Stimulated activated CD4-positive, alpha-beta T cell treated with anti-CD3 and anti-CD28 coated beads, Interleukin-1b, Interleukin-23, amount 100 ng/mL, for 1 hour (primary cell): ENCODE results near the gene INPP5A.
"Not testable (repeated sequence)": the region's sequence is repeated elsewhere in the genome, so short reads cannot be mapped to it uniquely, and the experiment has no call there.

Experiments
- DNase-seq, 2 donors: peaks; one replicate each; pipeline ENCODE4 v3.0.0-alpha.2; 2020; ENCODE audit warnings: low read depth in 2 of 2

The INPP5A gene

GRCh38 chr10:132810807-132811700 is 273.5 kb downstream of the INPP5A start:
- no peak for DNase-seq

GRCh38 chr10:132811891-132812481 is 274.4 kb downstream of the INPP5A start:
- no peak for DNase-seq

- DNase-seq: no peak
Measured at GRCh38 chr10:132812520-132812919, 274.9 kb downstream of the INPP5A start.

- no peak for DNase-seq
Measured at GRCh38 chr10:132813001-132813401, 275.4 kb downstream of the INPP5A start.

- no peak for DNase-seq
Measured at GRCh38 chr10:132813560-132814468, 276.2 kb downstream of the INPP5A start.

- no peak for DNase-seq
Measured at GRCh38 chr10:132814469-132814856, 276.9 kb downstream of the INPP5A start.

GRCh38 chr10:132815168-132815857 is 277.7 kb downstream of the INPP5A start:
- no peak for DNase-seq

DNA sequence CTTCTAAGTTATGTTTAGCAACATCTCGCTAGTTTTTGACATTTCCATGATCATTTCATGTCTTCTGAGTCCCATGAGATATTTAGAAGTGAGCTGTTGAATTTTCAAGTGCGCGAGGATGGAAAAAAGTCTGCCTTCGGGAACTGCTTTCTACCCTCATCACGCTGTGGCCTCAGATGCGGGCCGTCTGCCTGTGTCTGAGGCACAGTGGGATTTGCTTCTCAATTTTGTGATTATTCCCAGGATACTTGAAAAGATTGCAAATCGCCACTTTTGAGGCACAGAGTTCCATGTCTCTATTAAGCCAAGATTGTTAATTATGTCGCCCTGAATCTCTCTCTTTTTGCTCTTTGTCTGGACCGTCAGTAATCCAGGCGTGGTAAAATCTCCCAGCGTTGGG is 279.1 kb downstream of the INPP5A start:
- no peak for DNase-seq

- no peak for DNase-seq
Measured at GRCh38 chr10:132817701-132818211, 280.2 kb downstream of the INPP5A start.

GRCh38 chr10:132820056-132820455 is 282.5 kb downstream of the INPP5A start:
- DNase-seq: no peak

DNA sequence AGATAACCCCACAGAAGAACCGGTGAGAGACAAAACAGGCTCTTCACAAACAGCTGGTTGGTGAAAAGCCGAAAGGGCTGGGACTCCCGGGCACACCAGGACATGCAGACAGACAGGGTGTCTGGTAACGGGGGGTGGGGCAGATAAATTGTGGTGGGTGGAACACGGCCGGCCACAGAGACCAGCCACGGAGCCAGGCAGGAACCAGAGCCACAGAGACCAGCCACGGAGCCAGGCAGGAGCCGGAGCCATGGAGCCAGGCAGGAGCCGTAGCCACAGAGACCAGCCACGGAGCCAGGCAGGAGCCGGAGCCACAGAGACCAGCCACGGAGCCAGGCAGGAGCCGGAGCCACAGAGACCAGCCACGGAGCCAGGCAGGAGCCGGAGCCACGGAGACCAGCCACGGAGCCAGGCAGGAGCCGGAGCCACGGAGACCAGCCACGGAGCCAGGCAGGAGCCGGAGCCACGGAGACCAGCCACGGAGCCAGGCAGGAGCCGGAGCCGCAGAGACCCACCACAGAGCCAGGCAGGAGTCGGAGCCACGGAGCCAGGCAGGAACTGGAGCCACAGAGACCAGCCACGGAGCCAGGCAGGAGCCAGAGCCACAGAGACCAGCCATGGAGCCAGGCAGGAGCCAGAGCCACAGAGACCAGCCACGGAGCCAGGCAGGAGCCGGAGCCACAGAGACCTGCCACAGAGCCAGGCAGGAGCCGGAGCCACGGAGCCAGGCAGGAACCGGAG is 288.4 kb downstream of the INPP5A start:
- DNase-seq: not testable (repeated sequence)

DNA sequence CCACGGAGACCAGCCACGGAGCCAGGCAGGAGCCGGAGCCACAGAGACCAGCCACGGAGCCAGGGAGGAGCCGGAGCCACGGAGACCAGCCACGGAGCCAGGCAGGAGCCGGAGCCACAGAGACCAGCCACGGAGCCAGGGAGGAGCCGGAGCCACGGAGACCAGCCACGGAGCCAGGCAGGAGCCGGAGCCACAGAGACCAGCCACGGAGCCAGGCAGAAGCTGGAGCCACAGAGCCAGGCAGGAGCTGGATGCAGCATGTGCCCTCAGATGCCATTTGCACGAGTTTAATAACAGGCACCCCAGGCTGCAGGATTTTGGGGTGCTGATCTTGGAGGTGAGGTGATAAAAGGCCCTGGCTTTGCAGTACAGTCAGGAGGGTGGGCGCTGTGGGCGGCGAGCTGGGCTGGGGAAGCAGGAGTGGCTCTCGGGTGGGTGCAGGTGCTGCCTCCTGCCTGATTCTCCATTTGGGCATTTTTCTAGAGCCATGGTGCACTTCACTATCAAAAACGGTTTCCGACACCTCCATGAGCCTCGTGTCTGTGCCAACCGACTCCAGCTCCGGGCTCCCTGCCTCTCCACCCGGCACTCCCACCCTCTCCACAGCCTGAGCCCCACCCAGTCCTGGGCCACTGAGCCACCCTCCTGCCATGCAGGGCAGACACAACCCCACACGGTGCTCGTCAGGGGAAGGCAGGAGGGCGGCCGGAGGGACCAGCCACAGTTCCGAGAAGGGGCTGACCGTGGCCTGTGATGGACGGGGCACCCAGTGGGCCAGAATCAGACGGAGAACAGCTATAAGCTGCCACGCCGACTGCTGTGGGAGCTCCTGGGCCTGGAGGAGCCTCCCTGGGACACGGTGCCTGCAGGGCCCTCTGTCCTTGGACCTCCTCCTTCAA is 289.2 kb downstream of the INPP5A start:
- DNase-seq: no peak

GRCh38 chr10:132827423-132827789 is 289.8 kb downstream of the INPP5A start:
- no peak for DNase-seq

- no peak for DNase-seq
Measured at GRCh38 chr10:132827861-132828539, 290.4 kb downstream of the INPP5A start.

- no peak for DNase-seq
Measured at GRCh38 chr10:132828681-132829080, 291.1 kb downstream of the INPP5A start.

- no peak for DNase-seq
Measured at GRCh38 chr10:132829403-132829802, 291.8 kb downstream of the INPP5A start.

DNA sequence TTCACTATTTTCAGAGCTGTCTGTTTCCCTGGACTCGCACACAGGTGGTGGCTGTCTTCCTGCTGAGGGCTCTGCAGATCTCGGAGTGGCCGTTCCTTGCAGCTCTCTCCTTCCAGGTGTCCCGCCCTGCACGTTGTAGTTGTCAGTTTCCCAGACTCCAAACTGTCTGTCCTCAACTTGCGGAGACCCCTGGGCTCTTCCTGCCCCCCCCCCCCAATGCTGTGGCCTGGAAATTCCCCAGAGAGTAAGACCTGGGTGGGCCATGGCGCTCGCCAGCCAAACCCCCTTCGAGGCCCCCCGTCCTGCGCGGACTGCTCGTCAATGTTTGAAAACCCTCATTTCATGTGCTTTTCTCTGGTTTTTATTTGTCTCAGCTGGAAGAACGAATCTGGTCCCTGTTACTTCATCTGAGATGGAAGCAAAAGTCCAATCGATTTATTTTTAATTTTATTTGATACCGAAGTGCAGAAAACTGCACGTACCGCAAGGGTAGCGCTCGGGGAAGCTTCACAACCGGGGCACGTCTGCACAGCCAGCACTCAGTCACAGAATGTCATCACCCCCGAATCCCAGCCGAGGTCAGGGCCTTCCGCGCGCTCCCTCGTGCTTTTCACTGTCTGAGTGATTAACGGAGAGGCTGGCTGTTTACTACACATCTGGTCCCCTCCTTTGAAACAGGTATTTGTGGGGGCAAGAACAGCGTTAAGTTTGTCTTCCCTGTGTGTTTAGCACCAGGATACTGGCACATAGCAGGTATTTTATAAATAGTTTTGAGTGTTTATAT is 294.8 kb downstream of the INPP5A start:
- no peak for DNase-seq
